ENCODE measurements around the gene ZNF444.

GRCh38 chr19:56119582-56119978 is 21.5 kb upstream of the ZNF444 start:
- TF ChIP-seq POLR2A (IDR thresholded peaks at IDR 0.05), result no peak
- TF ChIP-seq CTCF (IDR thresholded peaks at IDR 0.05), result no peak
